Cardiac septum (tissue), 1 donor: ENCODE results near the gene BIRC7. TPM values are rescaled to one million over a fixed set of nuclear protein-coding genes. Genes with fewer than 3 reads are reported as not detected.
"Not testable (repeated sequence)": the region's sequence is repeated elsewhere in the genome, so short reads cannot be mapped to it uniquely, and the experiment has no call there.

Experiments
- DNase-seq: peaks from one replicate; pipeline ENCODE4 v3.0.0-alpha.2; 2020; ENCODE audit warnings: low spot score
- intact Hi-C: fragments of 100-400 bp; cut with DNase I; formaldehyde crosslinking; loops from one replicate; pipeline ENCODE4 v1.14.0; 2022
- total RNA-seq: library from RNA; stranded (reverse); fragmentation: NEBNext Ultra II Directional; extraction: Animal tissue kit (Norgen Biotek cat#: 25700); gene quantifications from one replicate; pipeline ENCODE4 v1.2.1, GENCODE V29; 2021
- donor health status: DM: no; HTN: no; CAD: no.

Gene BIRC7
- total RNA-seq, 1 donor from 2014 or later: 1.1 TPM

- no peak for DNase-seq
- intact Hi-C loops: no loop called here
Measured at GRCh38 chr20:63242736-63243135, 7.0 kb downstream of the BIRC7 start.

- intact Hi-C loops: no loop called here
- DNase-seq: no peak
Measured at GRCh38 chr20:63243604-63244247, 8.0 kb downstream of the BIRC7 start.

GRCh38 chr20:63244468-63244867, 8.8 kb downstream of the BIRC7 start:
- no peak for DNase-seq
- intact Hi-C loops: no loop called here

- no peak for DNase-seq
- intact Hi-C loops: no loop called here
Measured at GRCh38 chr20:63246490-63247288, 11.0 kb downstream of the BIRC7 start.

- intact Hi-C loops: no loop called here
Measured at GRCh38 chr20:63247671-63248228, 12.0 kb downstream of the BIRC7 start.

GRCh38 chr20:63248835-63249591, 13.3 kb downstream of the BIRC7 start:
- intact Hi-C loops: no loop called here
- no peak for DNase-seq

More at GRCh38 chr20:63247671-63248228, 12.0 kb downstream of the BIRC7 start:
- DNase-seq: no peak

- intact Hi-C loops: no loop called here
- no peak for DNase-seq
Measured at GRCh38 chr20:63249891-63250290, 14.2 kb downstream of the BIRC7 start.

GRCh38 chr20:63251350-63251749, 15.6 kb downstream of the BIRC7 start:
- intact Hi-C loops, DNase-seq: not testable (repeated sequence)

- intact Hi-C loops: no loop called here
- DNase-seq: no peak
Measured at GRCh38 chr20:63252284-63252711, 16.6 kb downstream of the BIRC7 start.

GRCh38 chr20:63253065-63253437, 17.3 kb downstream of the BIRC7 start:
- no peak for DNase-seq
- intact Hi-C loops: no loop called here

- intact Hi-C loops: no loop called here
- no peak for DNase-seq
Measured at GRCh38 chr20:63253438-63254231, 17.9 kb downstream of the BIRC7 start.

GRCh38 chr20:63254232-63254605, 18.5 kb downstream of the BIRC7 start, which contains the start of gene NKAIN4:
Gene NKAIN4 (minus strand): TSS chr20:63254463. CDS start chr20:63254450, 13 bp downstream.
- intact Hi-C loops: no loop called here
- no peak for DNase-seq

- intact Hi-C loops: no loop called here
- no peak for DNase-seq
Measured at GRCh38 chr20:63254606-63255384, 19.1 kb downstream of the BIRC7 start.

GRCh38 chr20:63255931-63256704, 20.4 kb downstream of the BIRC7 start:
- no peak for DNase-seq
- intact Hi-C loops: no loop called here

GRCh38 chr20:63256954-63257353, 21.2 kb downstream of the BIRC7 start:
- DNase-seq: no peak
- intact Hi-C loops: no loop called here

- no peak for DNase-seq
- intact Hi-C loops: no loop called here
Measured at GRCh38 chr20:63257629-63258028, 21.9 kb downstream of the BIRC7 start.

GRCh38 chr20:63258781-63259180, 23.1 kb downstream of the BIRC7 start:
- intact Hi-C loops: no loop called here
- no peak for DNase-seq
